PC-9 (cell line): ENCODE measurements around the gene NKAIN2. TPM values are rescaled to one million over a fixed set of nuclear protein-coding genes. Genes with fewer than 3 reads are reported as not detected.

Source experiments
- BruUV-seq: library from RNA; stranded (reverse); fragments of 400-500 nt; replicated peaks from 2 replicates; lab custom pipeline; 2021; lab: Mats Ljungman, UMichigan
- CTCF ChIA-PET: fragments of 300-600 bp; sonication (Branson Sonifier 250); formaldehyde crosslinking; loops from one replicate; lab custom pipeline; 2022; ENCODE audit warnings: antibody characterized with exemption; lab: Charles Lee
- POLR2A ChIA-PET: fragments of 300-600 bp; sonication (Branson Sonifier 250); formaldehyde crosslinking; loops from one replicate; lab custom pipeline; 2022; ENCODE audit warnings: antibody characterized with exemption; ENCODE audit not compliant: unreplicated experiment; lab: Charles Lee
- DNase-seq, 2 experiments: peaks; one replicate each; pipeline versions ENCODE4 v3.0.0 to v3.0.0-alpha.2; 2015 to 2022; ENCODE audit warnings: mixed read lengths in 1 of 2
- H2AFZ ChIP-seq: fragments of 200-600 bp; sonication (generic); 2 replicates; pipeline ENCODE4 v1.8.1; 2017; ENCODE audit warnings: antibody characterized with exemption
- H3F3A ChIP-seq: fragments of 200-600 bp; sonication (generic); 2 replicates; pipeline ENCODE4 v1.8.1; 2017; ENCODE audit warnings: antibody characterized with exemption, mild to moderate bottlenecking, low read depth; ENCODE audit not compliant: insufficient read depth
- H3K27ac ChIP-seq: fragments of 200-600 bp; sonication (generic); 2 replicates; pipeline ENCODE4 v1.6.1; 2016; ENCODE audit warnings: mixed run types
- H3K27me3 ChIP-seq: fragments of 200-600 bp; sonication (generic); 2 replicates; pipeline ENCODE4 v1.6.1; 2016; ENCODE audit warnings: low read depth, mixed run types; ENCODE audit not compliant: insufficient read depth
- H3K36me3 ChIP-seq: fragments of 200-600 bp; sonication (generic); 2 replicates; pipeline ENCODE4 v1.6.1; 2016; ENCODE audit warnings: low read depth, mixed run types
- H3K4me1 ChIP-seq: fragments of 200-600 bp; sonication (generic); replicated peaks from 2 replicates; pipeline ENCODE4 v1.6.1; 2016; ENCODE audit warnings: mixed run types; ENCODE audit not compliant: insufficient read depth
- H3K4me2 ChIP-seq: fragments of 200-600 bp; sonication (generic); 2 replicates; pipeline ENCODE4 v1.6.1; 2017; ENCODE audit warnings: mixed run types
- H3K4me3 ChIP-seq: fragments of 200-600 bp; sonication (generic); 2 replicates; pipeline ENCODE4 v1.6.1; 2016; ENCODE audit warnings: mixed run types
- H3K79me2 ChIP-seq: fragments of 200-600 bp; sonication (generic); 2 replicates; pipeline ENCODE4 v1.6.1; 2017; ENCODE audit warnings: low read depth, mixed run types
- H3K9me2 ChIP-seq: fragments of 200-600 bp; sonication (generic); 2 replicates; pipeline ENCODE4 v1.8.1; 2017; ENCODE audit warnings: mild to moderate bottlenecking; ENCODE audit not compliant: insufficient read depth
- H3K9me3 ChIP-seq: fragments of 200-600 bp; sonication (generic); 2 replicates; pipeline ENCODE4 v1.8.1; 2016; ENCODE audit warnings: low read depth; ENCODE audit not compliant: insufficient read depth
- H4K20me1 ChIP-seq: fragments of 200-600 bp; sonication (generic); 2 replicates; pipeline ENCODE4 v1.8.1; 2017; ENCODE audit not compliant: insufficient read depth
- CTCF ChIP-seq: fragments of 200-600 bp; sonication (generic); conservative IDR thresholded peaks from 2 replicates; pipeline ENCODE4 v1.6.1; 2017; ENCODE audit warnings: mixed run types, antibody characterized with exemption, mild to moderate bottlenecking, moderate library complexity
- EZH2 ChIP-seq: fragments of 200-600 bp; sonication (generic); IDR thresholded peaks from 2 replicates; pipeline ENCODE4 v1.8.0; 2017; ENCODE audit warnings: antibody characterized with exemption, low read depth
- intact Hi-C: fragments of 100-400 bp; cut with micrococcal nuclease; formaldehyde crosslinking; loops from one replicate; pipeline ENCODE4 v1.10.0; 2022; ENCODE audit not compliant: unreplicated experiment
- total RNA-seq: library from RNA; stranded (reverse); gene quantifications from 2 replicates; pipeline ENCODE4 v1.2.3, GENCODE V29; 2021

Gene NKAIN2
- total RNA-seq, 1 experiment from 2014 or later, result not detected

GRCh38 chr6:124197148-124197547 lies 393.5 kb downstream of the NKAIN2 start:
- H3K36me3 ChIP-seq, result no peaks in the 10 kb centered on the region
- ChIA-PET POLR2A (no interaction called here), CTCF (no interaction called here)
- H2AFZ ChIP-seq, result no peak overlapping the region
- H3K9me2 ChIP-seq, result no peaks in the 10 kb centered on the region
- no peaks in the 10 kb centered on the region for H4K20me1 ChIP-seq
- no peaks in the 10 kb centered on the region for H3K9me3 ChIP-seq
- no peaks in the 10 kb centered on the region for H3K4me1 ChIP-seq
- H3F3A ChIP-seq, result no peaks in the 10 kb centered on the region
- H3K4me3 ChIP-seq, result no peak overlapping the region
- no TSS peak for BruUV-seq
- H3K79me2 ChIP-seq, result no peaks in the 10 kb centered on the region
- TF ChIP-seq EZH2 (no peak), CTCF (no peak)
- no peak overlapping the region for H3K4me2 ChIP-seq
- H3K27me3 ChIP-seq, result no peaks in the 10 kb centered on the region
- no peak for DNase-seq
- H3K27ac ChIP-seq, result no peak overlapping the region
- intact Hi-C loops, result no loop called here

GRCh38 chr6:124199286-124199685 lies 395.6 kb downstream of the NKAIN2 start:
- Histone ChIP-seq H3K4me2 (no peak overlapping the region), H4K20me1 (no peaks in the 10 kb centered on the region), H3K9me3 (no peaks in the 10 kb centered on the region), H3F3A (no peaks in the 10 kb centered on the region), H3K36me3 (no peaks in the 10 kb centered on the region), H3K27ac (no peak overlapping the region), H3K4me3 (no peak overlapping the region), H3K4me1 (no peaks in the 10 kb centered on the region), H3K9me2 (no peaks in the 10 kb centered on the region), H2AFZ (no peak overlapping the region), H3K27me3 (no peaks in the 10 kb centered on the region), H3K79me2 (no peaks in the 10 kb centered on the region)
- BruUV-seq, result no TSS peak
- ChIA-PET POLR2A (no interaction called here), CTCF (no interaction called here)
- intact Hi-C loops, result no loop called here
- no peak for TF ChIP-seq CTCF
- TF ChIP-seq EZH2, result no peak
- DNase-seq, result no peak

GRCh38 chr6:124200661-124201060 lies 397.0 kb downstream of the NKAIN2 start:
- Histone ChIP-seq H3K27me3 (no peaks in the 10 kb centered on the region), H3K4me1 (no peaks in the 10 kb centered on the region), H4K20me1 (no peaks in the 10 kb centered on the region), H3K9me2 (no peaks in the 10 kb centered on the region), H3K27ac (no peak overlapping the region), H2AFZ (no peak overlapping the region), H3K4me2 (no peak overlapping the region), H3F3A (no peaks in the 10 kb centered on the region), H3K36me3 (no peaks in the 10 kb centered on the region), H3K9me3 (no peaks in the 10 kb centered on the region), H3K4me3 (no peak overlapping the region), H3K79me2 (no peaks in the 10 kb centered on the region)
- CTCF ChIA-PET, result no interaction called here
- no TSS peak for BruUV-seq
- intact Hi-C loops, result no loop called here
- POLR2A ChIA-PET, result no interaction called here
- no peak for DNase-seq
- TF ChIP-seq EZH2 (no peak), CTCF (no peak)
